HFFc6 (cell line): ENCODE measurements around the gene NAV2. TPM values are rescaled to one million over a fixed set of nuclear protein-coding genes. Genes with fewer than 3 reads are reported as not detected.
A peak's percentile ranks its signal among the peaks of the same experiment; 100 is the strongest.

Experiments
- DNase-seq: peaks from one replicate; pipeline ENCODE4 v3.0.0-alpha.2; 2018
- H3K27ac Mint-ChIP-seq: 2 replicates; pipeline ENCODE4 v1.8.0; 2020; ENCODE audit warnings: mild to moderate bottlenecking, mixed read lengths
- H3K27me3 Mint-ChIP-seq: 2 replicates; pipeline ENCODE4 v1.8.0; 2021; ENCODE audit warnings: mild to moderate bottlenecking, moderate library complexity, mixed read lengths; ENCODE audit not compliant: insufficient read depth
- H3K36me3 Mint-ChIP-seq: 2 replicates; pipeline ENCODE4 v1.8.0; 2021; ENCODE audit warnings: low read depth, mixed read lengths
- H3K4me1 Mint-ChIP-seq: 2 replicates; pipeline ENCODE4 v1.8.0; 2020; ENCODE audit warnings: low read depth, mixed read lengths
- H3K4me3 Mint-ChIP-seq: 2 replicates; pipeline ENCODE4 v1.8.0; 2020; ENCODE audit warnings: mild to moderate bottlenecking, moderate library complexity, mixed read lengths
- H3K9me3 Mint-ChIP-seq: 2 replicates; pipeline ENCODE4 v1.8.0; 2020; ENCODE audit warnings: mild to moderate bottlenecking, mixed read lengths
- total RNA-seq, 6 experiments: library from RNA; stranded (reverse); fragmentation: NEBNext Ultra II Directional; extraction: Animal tissue kit (Norgen Biotek cat#: 25700); gene quantifications; 2 replicates in 1 of 6; 3 replicates in 5 of 6; pipeline ENCODE4 v1.2.3, GENCODE V29; 2021
- TF ChIP-seq, protein P1 (sequence below): fragments of 200-600 bp; sonication (generic); IDR thresholded peaks from 2 replicates; pipeline ENCODE4 v1.5.0; 2021; ENCODE audit warnings: antibody characterized with exemption, mild to moderate bottlenecking

Gene NAV2
- total RNA-seq, 6 experiments from 2014 or later, result 12.4 to 34.9 (median 31.8) TPM

DNA sequence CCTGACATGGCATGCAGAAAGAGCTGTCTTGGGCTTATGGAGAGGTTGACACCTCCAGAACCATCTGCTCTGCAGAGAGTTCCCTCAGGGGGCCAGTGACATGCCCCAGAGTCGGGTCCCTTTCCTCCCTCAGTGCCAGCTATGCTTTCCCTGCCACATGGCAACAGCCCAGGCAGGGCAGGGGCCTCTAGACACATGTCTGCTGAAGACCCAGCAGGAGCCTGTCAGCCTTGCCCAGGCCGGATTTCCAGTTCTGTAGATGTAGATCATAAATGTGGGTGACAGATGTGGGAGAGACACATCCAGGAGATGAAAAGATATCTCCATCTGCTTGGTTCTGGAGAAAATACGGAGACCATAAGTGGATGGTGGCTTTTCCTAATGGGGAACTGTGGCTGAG lies 25.5 kb downstream of the NAV2 start:
- TF ChIP-seq, protein P1, sequence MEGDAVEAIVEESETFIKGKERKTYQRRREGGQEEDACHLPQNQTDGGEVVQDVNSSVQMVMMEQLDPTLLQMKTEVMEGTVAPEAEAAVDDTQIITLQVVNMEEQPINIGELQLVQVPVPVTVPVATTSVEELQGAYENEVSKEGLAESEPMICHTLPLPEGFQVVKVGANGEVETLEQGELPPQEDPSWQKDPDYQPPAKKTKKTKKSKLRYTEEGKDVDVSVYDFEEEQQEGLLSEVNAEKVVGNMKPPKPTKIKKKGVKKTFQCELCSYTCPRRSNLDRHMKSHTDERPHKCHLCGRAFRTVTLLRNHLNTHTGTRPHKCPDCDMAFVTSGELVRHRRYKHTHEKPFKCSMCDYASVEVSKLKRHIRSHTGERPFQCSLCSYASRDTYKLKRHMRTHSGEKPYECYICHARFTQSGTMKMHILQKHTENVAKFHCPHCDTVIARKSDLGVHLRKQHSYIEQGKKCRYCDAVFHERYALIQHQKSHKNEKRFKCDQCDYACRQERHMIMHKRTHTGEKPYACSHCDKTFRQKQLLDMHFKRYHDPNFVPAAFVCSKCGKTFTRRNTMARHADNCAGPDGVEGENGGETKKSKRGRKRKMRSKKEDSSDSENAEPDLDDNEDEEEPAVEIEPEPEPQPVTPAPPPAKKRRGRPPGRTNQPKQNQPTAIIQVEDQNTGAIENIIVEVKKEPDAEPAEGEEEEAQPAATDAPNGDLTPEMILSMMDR, result no peak
- Mint-ChIP-seq H3K4me1 (peaks cover 69% of the 10 kb centered on the region), H3K27me3 (peaks cover 2% of the 10 kb centered on the region), H3K9me3 (no peaks in the 10 kb centered on the region), H3K4me3 (no peak overlapping the region), H3K27ac (peak overlapping the region; percentile 30; the same call in 1 of the 2 replicates), H3K36me3 (peaks cover 3% of the 10 kb centered on the region; the same call in 1 of the 2 replicates)
- no peak for DNase-seq

DNA sequence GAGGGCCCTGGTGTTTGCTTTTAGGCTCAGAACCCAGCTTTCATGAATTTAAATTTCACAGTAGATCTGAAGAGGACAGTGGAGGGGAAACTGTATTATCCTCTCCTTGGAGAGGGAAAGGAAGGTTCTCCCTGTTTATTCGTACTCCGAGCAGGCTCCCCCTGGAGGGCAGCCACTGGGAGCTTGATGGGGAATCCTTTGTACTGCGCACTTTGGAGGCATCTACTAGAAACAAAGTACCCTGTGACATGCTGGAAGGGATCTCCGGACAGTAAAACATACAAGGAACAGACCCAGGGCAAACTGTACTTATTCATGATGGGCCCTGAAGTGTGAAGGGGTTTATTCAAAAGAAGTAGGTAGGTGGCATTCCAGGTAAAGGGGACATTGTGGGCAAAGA lies 27.2 kb downstream of the NAV2 start:
- Mint-ChIP-seq H3K4me3 (no peak overlapping the region), H3K27ac (peak overlapping the region; percentile 42; the same call in 1 of the 2 replicates), H3K36me3 (no peaks in the 10 kb centered on the region), H3K4me1 (peaks cover 58% of the 10 kb centered on the region), H3K9me3 (no peaks in the 10 kb centered on the region), H3K27me3 (no peaks in the 10 kb centered on the region; the same call in 1 of the 2 replicates)
- DNase-seq, result no peak
- TF ChIP-seq, protein P1, result peak; percentile 57

DNA sequence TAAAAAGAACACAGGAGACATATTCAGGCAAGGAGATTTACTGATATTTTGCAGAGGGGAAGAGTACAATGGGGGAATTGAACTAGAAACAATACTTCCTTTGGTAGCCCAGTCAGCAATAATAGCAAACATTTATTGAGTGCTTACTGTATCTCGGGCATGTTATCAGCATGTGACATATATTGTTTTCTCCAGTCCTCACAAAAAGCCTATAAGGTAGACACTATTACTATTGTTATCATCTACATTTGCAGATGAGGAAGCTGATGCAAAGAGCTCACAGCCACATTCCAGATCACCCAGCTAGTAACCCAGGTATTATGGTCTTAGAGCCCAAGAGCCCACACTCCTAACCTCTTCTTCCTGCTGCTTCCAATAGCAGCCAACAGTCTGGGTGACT lies 27.9 kb downstream of the NAV2 start:
- Mint-ChIP-seq H3K4me1 (peaks cover 51% of the 10 kb centered on the region), H3K27me3 (no peaks in the 10 kb centered on the region; the same call in 1 of the 2 replicates), H3K36me3 (0 out of 2 replicates have a peak, but pooled peaks cover under 1% of the 10 kb centered on the region), H3K9me3 (no peaks in the 10 kb centered on the region), H3K27ac (no peak overlapping the region), H3K4me3 (no peak overlapping the region)
- DNase-seq, result no peak
- TF ChIP-seq, protein P1, result no peak

DNA sequence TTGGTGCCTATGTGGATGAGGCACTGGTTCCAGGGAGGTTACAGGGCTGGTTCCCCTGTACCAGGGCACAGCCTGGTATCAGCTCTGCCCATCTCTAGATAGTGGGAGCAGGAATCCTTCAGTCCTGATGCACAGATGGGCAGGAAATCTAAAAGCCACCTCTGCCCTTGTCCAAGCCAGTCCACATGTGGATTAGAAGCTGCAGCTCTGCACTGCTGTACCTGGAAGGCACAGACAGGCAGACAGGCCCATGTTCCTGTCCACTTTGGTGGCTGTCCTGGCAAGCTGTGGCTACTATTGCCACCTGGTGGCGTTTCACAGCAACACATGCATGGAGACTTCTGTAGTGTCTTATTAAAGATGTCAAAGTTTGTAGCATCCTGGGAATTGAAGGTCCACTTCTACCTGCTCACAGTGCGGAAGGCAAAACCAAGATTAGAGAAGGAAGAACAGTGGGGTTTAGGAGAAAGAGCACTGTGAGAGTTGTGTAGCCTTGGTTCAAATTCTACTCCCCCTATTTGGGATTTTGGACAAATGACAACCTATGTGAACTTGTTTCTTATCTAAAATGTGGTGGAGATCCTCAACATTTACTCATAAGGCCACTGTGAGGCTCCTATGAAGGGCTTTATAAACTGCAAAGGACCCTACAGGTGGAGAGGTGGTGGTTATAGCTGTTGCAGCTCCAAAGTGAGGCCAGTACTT lies 30.1 kb downstream of the NAV2 start:
- Mint-ChIP-seq H3K27ac (no peak overlapping the region), H3K4me1 (peaks cover 44% of the 10 kb centered on the region), H3K27me3 (peaks cover 2% of the 10 kb centered on the region; the same call in 1 of the 2 replicates), H3K36me3 (peaks cover 10% of the 10 kb centered on the region; the same call in 1 of the 2 replicates), H3K4me3 (no peak overlapping the region), H3K9me3 (no peaks in the 10 kb centered on the region)
- peak; percentile 77 for DNase-seq
- TF ChIP-seq, protein P1, result peak; percentile 95

DNA sequence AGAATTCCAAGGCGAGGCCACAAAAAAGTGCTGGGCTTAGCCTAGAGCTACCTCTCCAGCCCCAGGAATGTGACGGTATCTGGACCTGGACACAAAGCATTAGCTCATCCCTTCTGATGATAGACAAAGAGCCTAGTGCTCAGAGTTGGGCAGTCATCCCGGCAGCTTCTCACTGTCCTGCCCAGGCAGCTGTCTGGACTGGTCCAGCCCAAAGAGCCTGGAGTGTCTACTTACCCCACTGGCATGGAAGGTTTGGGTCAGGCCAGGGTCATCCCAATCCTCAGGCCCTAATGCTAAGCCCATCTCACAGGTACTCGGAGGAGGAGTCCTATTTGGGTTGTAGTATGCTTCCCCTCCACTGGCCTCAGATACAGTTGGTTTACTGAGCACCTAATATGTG lies 31.0 kb downstream of the NAV2 start:
- DNase-seq, result no peak
- peaks cover 2% of the 10 kb centered on the region; the same call in 1 of the 2 replicates for H3K27me3 Mint-ChIP-seq
- H3K4me1 Mint-ChIP-seq, result peaks cover 38% of the 10 kb centered on the region
- no peak overlapping the region for H3K4me3 Mint-ChIP-seq
- H3K27ac Mint-ChIP-seq, result no peak overlapping the region
- peaks cover 10% of the 10 kb centered on the region; the same call in 1 of the 2 replicates for H3K36me3 Mint-ChIP-seq
- TF ChIP-seq, protein P1, result no peak
- no peaks in the 10 kb centered on the region for H3K9me3 Mint-ChIP-seq
